IMR-90 (cell line): ENCODE data around the gene GCNT3. TPM values are rescaled to one million over a fixed set of nuclear protein-coding genes. Genes with fewer than 3 reads are reported as not detected.

Source experiments
- ATAC-seq: fragments of 200-7000 bp; cut with Tn5 transposase; 2 replicates; pipeline ENCODE4 v1.9.1; 2020; ENCODE audit warnings: low read depth, mild to moderate bottlenecking, moderate library complexity
- BruUV-seq: library from RNA; stranded (reverse); fragments of 400-500 nt; replicated peaks from 2 replicates; lab custom pipeline; 2021; lab: Mats Ljungman, UMichigan
- CTCF ChIA-PET: fragments of 300-600 bp; formaldehyde crosslinking; extraction: SDS; loops from one replicate; lab custom pipeline; 2021; ENCODE audit warnings: antibody characterized with exemption; lab: Yijun Ruan, JAX
- POLR2A ChIA-PET: fragments of 300-600 bp; sonication (Branson Sonifier 250); formaldehyde crosslinking; loops from one replicate; lab custom pipeline; 2022; ENCODE audit warnings: antibody characterized with exemption; ENCODE audit not compliant: unreplicated experiment; lab: Charles Lee
- DNase-seq: peaks from one replicate; pipeline ENCODE4 v3.0.0; 2013
- H2AFZ ChIP-seq: replicated peaks from 2 replicates; pipeline ENCODE3; 2013; ENCODE audit warnings: low read length, mild to moderate bottlenecking; ENCODE audit not compliant: poor library complexity
- H2AK5ac ChIP-seq: 2 replicates; pipeline ENCODE4 v1.6.1; 2013; ENCODE audit warnings: low read depth, low read length, inconsistent platforms
- H2AK9ac ChIP-seq: replicated peaks from 2 replicates; pipeline ENCODE3; 2013; ENCODE audit warnings: mild to moderate bottlenecking, low read depth, low read length, moderate library complexity; ENCODE audit not compliant: poor library complexity
- H2BK120ac ChIP-seq: 2 replicates; pipeline ENCODE4 v1.6.1; 2013; ENCODE audit warnings: low read depth, low read length, inconsistent platforms
- H2BK15ac ChIP-seq: 3 replicates; pipeline ENCODE4 v1.6.1; 2013; ENCODE audit warnings: low read depth, low read length, inconsistent platforms
- H2BK20ac ChIP-seq: 2 replicates; pipeline ENCODE4 v1.6.1; 2013; ENCODE audit warnings: low read depth, mild to moderate bottlenecking, inconsistent platforms, low read length, moderate library complexity
- H2BK5ac ChIP-seq: 2 replicates; pipeline ENCODE4 v1.6.1; 2013; ENCODE audit warnings: mild to moderate bottlenecking, low read depth, low read length, inconsistent platforms; ENCODE audit not compliant: poor library complexity, severe bottlenecking
- H3K14ac ChIP-seq: replicated peaks from 2 replicates; pipeline ENCODE4 v1.6.1; 2013; ENCODE audit warnings: low read depth, low read length, inconsistent platforms
- H3K18ac ChIP-seq: 2 replicates; pipeline ENCODE4 v1.6.1; 2013; ENCODE audit warnings: low read depth, low read length, control low read depth
- H3K23ac ChIP-seq: 2 replicates; pipeline ENCODE4 v1.6.1; 2013; ENCODE audit warnings: low read depth, low read length, inconsistent platforms
- H3K27ac ChIP-seq: 2 replicates; pipeline ENCODE4 v1.5.1; 2013; ENCODE audit warnings: mild to moderate bottlenecking, control low read depth, low read length; ENCODE audit not compliant: insufficient read depth
- H3K27me3 ChIP-seq: 2 replicates; pipeline ENCODE4 v1.6.1; 2013; ENCODE audit warnings: low read length; ENCODE audit not compliant: control insufficient read depth, insufficient read depth
- H3K36me3 ChIP-seq: 2 replicates; pipeline ENCODE4 v1.6.1; 2013; ENCODE audit warnings: low read length, mixed read lengths; ENCODE audit not compliant: control insufficient read depth, insufficient read depth
- H3K4ac ChIP-seq: 2 replicates; pipeline ENCODE4 v1.6.1; 2013; ENCODE audit warnings: low read depth, low read length, inconsistent platforms
- H3K4me1 ChIP-seq: 2 replicates; pipeline ENCODE4 v1.6.1; 2013; ENCODE audit warnings: low read length, mixed read lengths; ENCODE audit not compliant: control insufficient read depth, insufficient read depth
- H3K4me2 ChIP-seq: 2 replicates; pipeline ENCODE4 v1.6.1; 2013; ENCODE audit warnings: low read depth, mild to moderate bottlenecking, control low read depth, low read length, moderate library complexity
- H3K4me3 ChIP-seq: 2 replicates; pipeline ENCODE4 v1.5.1; 2013; ENCODE audit warnings: low read depth, mild to moderate bottlenecking, control low read depth, low read length, moderate library complexity; ENCODE audit not compliant: insufficient read depth
- H3K56ac ChIP-seq: 2 replicates; pipeline ENCODE4 v1.6.1; 2013; ENCODE audit warnings: low read length, inconsistent platforms; ENCODE audit not compliant: insufficient read depth; ENCODE audit errors: extremely low read depth
- H3K79me1 ChIP-seq, 2 experiments: 2 replicates each; pipeline ENCODE4 v1.6.1; 2013; ENCODE audit warnings: low read length in 2 of 2, inconsistent platforms in 1 of 2, low read depth in 1 of 2
- H3K9ac ChIP-seq: 2 replicates; pipeline ENCODE4 v1.6.1; 2013; ENCODE audit warnings: low read depth, low read length, control low read depth
- H3K9me1 ChIP-seq: 2 replicates; pipeline ENCODE4 v1.6.1; 2013; ENCODE audit warnings: low read length, inconsistent platforms; ENCODE audit not compliant: insufficient read depth
- H3K9me3 ChIP-seq: 2 replicates; pipeline ENCODE4 v1.6.1; 2013; ENCODE audit warnings: low read length; ENCODE audit not compliant: control insufficient read depth, insufficient read depth
- H4K20me1 ChIP-seq: 2 replicates; pipeline ENCODE4 v1.6.1; 2013; ENCODE audit warnings: low read length, inconsistent platforms; ENCODE audit not compliant: insufficient read depth
- H4K5ac ChIP-seq: 2 replicates; pipeline ENCODE4 v1.6.1; 2013; ENCODE audit warnings: mild to moderate bottlenecking, low read depth, low read length, control low read depth
- H4K8ac ChIP-seq, 2 experiments: 2 replicates each; pipeline ENCODE4 v1.6.1; 2013; ENCODE audit warnings: low read depth in 2 of 2, low read length in 2 of 2, control low read depth in 1 of 2, inconsistent platforms in 1 of 2
- H4K91ac ChIP-seq: 2 replicates; pipeline ENCODE4 v1.6.1; 2013; ENCODE audit warnings: low read depth, low read length, inconsistent platforms; ENCODE audit not compliant: insufficient read depth
- BHLHE40 ChIP-seq: fragments of 150-350 bp; IDR thresholded peaks from 2 replicates; pipeline ENCODE4 v1.6.1; 2016; ENCODE audit warnings: mild to moderate bottlenecking, low read depth, low read length
- CEBPB ChIP-seq: IDR thresholded peaks from 2 replicates; pipeline ENCODE4 v1.6.1; 2012; ENCODE audit warnings: low read depth, low read length, improper control_type of control experiment
- CHD1 ChIP-seq: IDR thresholded peaks from 2 replicates; pipeline ENCODE4 v1.6.1; 2012; ENCODE audit warnings: low read depth, low read length, improper control_type of control experiment
- FOS ChIP-seq: fragments of 150-350 bp; IDR thresholded peaks from 2 replicates; pipeline ENCODE4 v1.6.1; 2016; ENCODE audit warnings: low read depth, low read length
- MAFK ChIP-seq: IDR thresholded peaks from 2 replicates; pipeline ENCODE4 v1.6.1; 2012; ENCODE audit warnings: low read depth, low read length, improper control_type of control experiment
- MAZ ChIP-seq: IDR thresholded peaks from 2 replicates; pipeline ENCODE4 v1.6.1; 2012; ENCODE audit warnings: low read depth, mild to moderate bottlenecking, low read length, improper control_type of control experiment, moderate library complexity, borderline replicate concordance
- NFE2L2 ChIP-seq: fragments of 150-350 bp; IDR thresholded peaks from 2 replicates; pipeline ENCODE4 v1.6.1; 2016; ENCODE audit warnings: low read depth, mild to moderate bottlenecking, low read length
- POLR2A ChIP-seq: IDR thresholded peaks from 2 replicates; pipeline ENCODE4 v1.6.1; 2012; ENCODE audit warnings: mild to moderate bottlenecking, low read depth, low read length
- RAD21 ChIP-seq: IDR thresholded peaks from 2 replicates; pipeline ENCODE4 v1.6.1; 2012; ENCODE audit warnings: low read length, improper control_type of control experiment
- RCOR1 ChIP-seq: IDR thresholded peaks from 2 replicates; pipeline ENCODE4 v1.6.1; 2012; ENCODE audit warnings: mild to moderate bottlenecking, low read length, improper control_type of control experiment; ENCODE audit not compliant: insufficient replicate concordance
- SMC3 ChIP-seq: fragments of 150-350 bp; IDR thresholded peaks from 2 replicates; pipeline ENCODE4 v1.6.1; 2016; ENCODE audit warnings: low read depth, mild to moderate bottlenecking, antibody characterized with exemption, low read length, moderate library complexity
- dilution Hi-C: fragments of 300-500 bp; cut with HindIII; formaldehyde crosslinking; loops from one replicate; pipeline ENCODE4 v1.14.3; 2018; ENCODE audit warnings: low sequenced_read_pairs; ENCODE audit not compliant: unreplicated experiment
- in situ Hi-C: fragments of 300-500 bp; cut with MboI; formaldehyde crosslinking; loops from 3 replicates; pipeline ENCODE4 v1.14.3; 2019; ENCODE audit warnings: low sequenced_read_pairs, inconsistent platforms, mixed read lengths
- intact Hi-C: fragments of 100-400 bp; cut with micrococcal nuclease; formaldehyde crosslinking; loops from 2 replicates; pipeline ENCODE4 v1.10.0; 2022
- polyA plus RNA-seq, 3 experiments: library from polyadenylated mRNA; depleted of rRNA; stranded (reverse); fragments of >200 nt; gene quantifications; 2 replicates each; pipeline ENCODE4 v1.2.3, GENCODE V29; 2012; ENCODE audit warnings: low replicate concordance in 1 of 3
- total RNA-seq: library from RNA; depleted of rRNA; stranded (reverse); fragments of >200 nt; gene quantifications from 2 replicates; pipeline ENCODE4 v1.2.3, GENCODE V29; 2012
- TF ChIP-seq, protein P1 (sequence below): fragments of 150-350 bp; IDR thresholded peaks from 2 replicates; pipeline ENCODE4 v1.6.1; 2016; ENCODE audit warnings: low read depth, mild to moderate bottlenecking, low read length, moderate library complexity, borderline replicate concordance
- TF ChIP-seq, protein P2 (sequence below): conservative IDR thresholded peaks from 2 replicates; pipeline ENCODE4 v1.5.1; 2012; ENCODE audit warnings: mild to moderate bottlenecking, low read depth, low read length, improper control_type of control experiment

The GCNT3 gene
- total and polyA plus RNA-seq, 2 of the 4 experiments (the other 2 are of a cell fraction): not detected

DNA sequence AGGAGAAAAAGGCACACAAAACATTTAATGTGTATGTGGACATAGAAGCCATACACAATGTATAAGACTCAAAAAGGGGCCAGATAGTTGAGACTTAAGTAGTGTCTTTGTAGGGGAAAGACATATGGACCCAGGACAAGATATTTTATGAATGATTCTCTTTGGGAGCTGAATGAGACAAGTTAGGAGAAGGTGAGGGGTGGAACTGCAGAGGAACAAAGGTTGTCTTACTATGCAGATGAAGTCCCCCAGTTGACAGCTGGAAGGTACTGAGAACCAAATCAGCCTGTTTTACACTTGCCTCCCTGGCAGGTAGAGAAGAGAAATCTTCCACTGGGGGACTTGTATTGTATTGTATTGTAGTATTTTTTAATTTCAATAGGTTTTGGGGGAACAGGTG is 14.9 kb upstream of the GCNT3 start:
- Histone ChIP-seq H3K56ac (no peak overlapping the region), H3K4me1 (no peaks in the 10 kb centered on the region), H3K18ac (no peak overlapping the region), H3K79me1 (no peaks in the 10 kb centered on the region), H4K5ac (no peak overlapping the region), H3K23ac (no peak overlapping the region), H3K27me3 (no peaks in the 10 kb centered on the region), H3K9me3 (peaks cover 2% of the 10 kb centered on the region; the same call in 1 of the 2 replicates), H2BK15ac (no peak overlapping the region), H3K9ac (no peak overlapping the region), H4K20me1 (no peaks in the 10 kb centered on the region), H2BK120ac (no peak overlapping the region), H4K8ac (no peak overlapping the region), H4K91ac (no peak overlapping the region), H3K4me2 (no peak overlapping the region), H2AK5ac (no peak overlapping the region), H3K36me3 (no peaks in the 10 kb centered on the region), H3K27ac (no peak overlapping the region), H3K14ac (no peak overlapping the region), H3K4me3 (no peak overlapping the region), H3K4ac (no peak overlapping the region), H3K9me1 (no peaks in the 10 kb centered on the region), H2AFZ (no peak overlapping the region), H2BK5ac (no peak overlapping the region), H2AK9ac (no peak overlapping the region), H2BK20ac (no peak overlapping the region)
- ChIA-PET CTCF (no interaction called here), POLR2A (interaction anchor here (0.7 kb wide), 1 partner anchor 13 kb away, joined by 4 read pairs; no protein-coding TSS in a partner anchor)
- intact Hi-C loops: no loop called here
- in situ Hi-C loops: no loop called here
- no TSS peak for BruUV-seq
- dilution Hi-C loops: no loop called here
- DNase-seq (no peak), ATAC-seq (no peak)
- TF ChIP-seq FOS (no peak), NFE2L2 (no peak), RCOR1 (no peak), BHLHE40 (no peak), CHD1 (no peak), SMC3 (no peak), RAD21 (no peak), MAFK (no peak), CEBPB (no peak), POLR2A (no peak), MAZ (no peak)
- TF ChIP-seq, protein P1, sequence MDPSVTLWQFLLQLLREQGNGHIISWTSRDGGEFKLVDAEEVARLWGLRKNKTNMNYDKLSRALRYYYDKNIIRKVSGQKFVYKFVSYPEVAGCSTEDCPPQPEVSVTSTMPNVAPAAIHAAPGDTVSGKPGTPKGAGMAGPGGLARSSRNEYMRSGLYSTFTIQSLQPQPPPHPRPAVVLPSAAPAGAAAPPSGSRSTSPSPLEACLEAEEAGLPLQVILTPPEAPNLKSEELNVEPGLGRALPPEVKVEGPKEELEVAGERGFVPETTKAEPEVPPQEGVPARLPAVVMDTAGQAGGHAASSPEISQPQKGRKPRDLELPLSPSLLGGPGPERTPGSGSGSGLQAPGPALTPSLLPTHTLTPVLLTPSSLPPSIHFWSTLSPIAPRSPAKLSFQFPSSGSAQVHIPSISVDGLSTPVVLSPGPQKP: no peak
- TF ChIP-seq, protein P2, sequence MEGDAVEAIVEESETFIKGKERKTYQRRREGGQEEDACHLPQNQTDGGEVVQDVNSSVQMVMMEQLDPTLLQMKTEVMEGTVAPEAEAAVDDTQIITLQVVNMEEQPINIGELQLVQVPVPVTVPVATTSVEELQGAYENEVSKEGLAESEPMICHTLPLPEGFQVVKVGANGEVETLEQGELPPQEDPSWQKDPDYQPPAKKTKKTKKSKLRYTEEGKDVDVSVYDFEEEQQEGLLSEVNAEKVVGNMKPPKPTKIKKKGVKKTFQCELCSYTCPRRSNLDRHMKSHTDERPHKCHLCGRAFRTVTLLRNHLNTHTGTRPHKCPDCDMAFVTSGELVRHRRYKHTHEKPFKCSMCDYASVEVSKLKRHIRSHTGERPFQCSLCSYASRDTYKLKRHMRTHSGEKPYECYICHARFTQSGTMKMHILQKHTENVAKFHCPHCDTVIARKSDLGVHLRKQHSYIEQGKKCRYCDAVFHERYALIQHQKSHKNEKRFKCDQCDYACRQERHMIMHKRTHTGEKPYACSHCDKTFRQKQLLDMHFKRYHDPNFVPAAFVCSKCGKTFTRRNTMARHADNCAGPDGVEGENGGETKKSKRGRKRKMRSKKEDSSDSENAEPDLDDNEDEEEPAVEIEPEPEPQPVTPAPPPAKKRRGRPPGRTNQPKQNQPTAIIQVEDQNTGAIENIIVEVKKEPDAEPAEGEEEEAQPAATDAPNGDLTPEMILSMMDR: no peak
